Posterior cingulate gyrus (tissue), 11 donors: ENCODE measurements around the gene GRIK3.
"Not testable (repeated sequence)": the region's sequence is repeated elsewhere in the genome, so short reads cannot be mapped to it uniquely, and the experiment has no call there.

ENCODE experiments used
- DNase-seq, 10 donors: peaks; one replicate each; pipeline versions ENCODE4 v3.0.0 to v3.0.0-alpha.2; 2020 to 2021; ENCODE audit warnings: mixed read lengths in 3 of 10
- intact Hi-C: fragments of 100-400 bp; cut with DNase I; formaldehyde crosslinking; loops from one replicate; pipeline ENCODE4 v1.15.1; 2023

GRIK3 gene

GRCh38 chr1:36778740-36779139, 255.6 kb downstream of the GRIK3 start:
- DNase-seq = no peak
- intact Hi-C loops = no loop called here

GRCh38 chr1:36776948-36777831, 257.1 kb downstream of the GRIK3 start:
- peak in 2 of 10 donors; percentile 43 to 44 for DNase-seq
- intact Hi-C loops = no loop called here

- DNase-seq = peak in 1 of 10 donors; percentile 2
- intact Hi-C loops = no loop called here
These were observed 258.1 kb downstream of the GRIK3 start for GRCh38 chr1:36776256-36776655.

GRCh38 chr1:36775716-36776115, 258.6 kb downstream of the GRIK3 start:
- intact Hi-C loops = no loop called here
- peak in 1 of 10 donors; percentile 35 for DNase-seq

- intact Hi-C loops = no loop called here
- peak in 3 of 10 donors; percentile 15 to 87 (median 81) for DNase-seq
These were observed 260.3 kb downstream of the GRIK3 start for GRCh38 chr1:36773827-36774541.

GRCh38 chr1:36772647-36773495, 261.4 kb downstream of the GRIK3 start:
- DNase-seq = peak in 2 of 10 donors; percentile 36 to 56
- intact Hi-C loops = no loop called here

- intact Hi-C loops = no loop called here
- DNase-seq = peak in 1 of 10 donors; percentile 44
These were observed 262.5 kb downstream of the GRIK3 start for GRCh38 chr1:36771660-36772284.

GRCh38 chr1:36771240-36771639, 263.1 kb downstream of the GRIK3 start:
- DNase-seq = no peak
- intact Hi-C loops = no loop called here

- intact Hi-C loops = no loop called here
- peak in 1 of 10 donors; percentile 52 for DNase-seq
These were observed 264.2 kb downstream of the GRIK3 start for GRCh38 chr1:36769886-36770830.

GRCh38 chr1:36768486-36769178, 265.7 kb downstream of the GRIK3 start:
- intact Hi-C loops = no loop called here
- peak in 1 of 10 donors; percentile 65 for DNase-seq

- peak in 1 of 10 donors; percentile 28 for DNase-seq
- intact Hi-C loops = not testable (repeated sequence)
These were observed 266.9 kb downstream of the GRIK3 start for GRCh38 chr1:36767429-36767828.

GRCh38 chr1:36766481-36766880, 267.8 kb downstream of the GRIK3 start:
- peak in 1 of 10 donors; percentile 36 for DNase-seq
- intact Hi-C loops = no loop called here

GRCh38 chr1:36765785-36766300, 268.5 kb downstream of the GRIK3 start:
- peak in 1 of 10 donors; percentile 63 for DNase-seq
- intact Hi-C loops = no loop called here

- DNase-seq = peak in 1 of 10 donors; percentile 28
These were observed 269.5 kb downstream of the GRIK3 start for GRCh38 chr1:36764798-36765197.

GRCh38 chr1:36763771-36764170, 270.5 kb downstream of the GRIK3 start:
- peak in 8 of 10 donors; percentile 27 to 94 (median 54) for DNase-seq
- intact Hi-C loops = no loop called here

More at GRCh38 chr1:36764798-36765197, 269.5 kb downstream of the GRIK3 start:
- intact Hi-C loops = no loop called here

GRCh38 chr1:36762174-36762573, 272.1 kb downstream of the GRIK3 start:
- intact Hi-C loops = no loop called here
- no peak for DNase-seq

GRCh38 chr1:36761113-36761512, 273.2 kb downstream of the GRIK3 start:
- intact Hi-C loops = no loop called here
- peak in 1 of 10 donors; percentile 54 for DNase-seq

GRCh38 chr1:36760081-36760480, 274.2 kb downstream of the GRIK3 start:
- peak in 1 of 10 donors; percentile 39 for DNase-seq
- intact Hi-C loops = no loop called here
